Lung microvascular endothelial cell (primary cell): ENCODE results near the gene VIPR2. TPM values are rescaled to one million over a fixed set of nuclear protein-coding genes. Genes with fewer than 3 reads are reported as not detected.
A peak's percentile ranks its signal among the peaks of the same experiment; 100 is the strongest.

Source experiments
- DNase-seq, 2 donors: peaks; one replicate each; pipeline versions ENCODE4 v3.0.0 to v3.0.0-alpha.2; 2010; ENCODE audit warnings: low read depth in 2 of 2
- total RNA-seq: library from RNA; depleted of rRNA; stranded (reverse); fragments of >200 nt; gene quantifications from 2 replicates; pipeline ENCODE4 v1.2.1, GENCODE V29; 2014

The VIPR2 gene
- total RNA-seq, 1 donor from 2014 or later = not detected

DNA sequence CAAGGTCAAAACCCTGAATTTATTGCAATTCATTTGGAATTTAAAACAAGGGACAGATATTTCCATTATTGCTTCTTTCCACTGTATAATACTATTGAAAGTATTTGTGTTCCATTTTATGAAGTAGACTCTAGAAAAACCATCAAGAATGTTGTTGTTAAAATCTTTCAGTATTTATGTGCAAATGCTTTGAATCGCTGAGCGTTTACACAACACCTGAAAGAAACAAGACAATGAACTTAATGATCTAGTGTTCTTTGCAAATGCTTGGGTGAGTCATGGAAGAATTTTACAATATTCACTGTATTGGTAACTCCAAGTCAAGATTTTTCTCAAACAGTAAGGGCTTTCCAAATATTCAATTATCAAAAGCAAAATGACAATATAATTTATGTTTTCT lies 97.1 kb downstream of the VIPR2 start:
- DNase-seq = no peak

DNA sequence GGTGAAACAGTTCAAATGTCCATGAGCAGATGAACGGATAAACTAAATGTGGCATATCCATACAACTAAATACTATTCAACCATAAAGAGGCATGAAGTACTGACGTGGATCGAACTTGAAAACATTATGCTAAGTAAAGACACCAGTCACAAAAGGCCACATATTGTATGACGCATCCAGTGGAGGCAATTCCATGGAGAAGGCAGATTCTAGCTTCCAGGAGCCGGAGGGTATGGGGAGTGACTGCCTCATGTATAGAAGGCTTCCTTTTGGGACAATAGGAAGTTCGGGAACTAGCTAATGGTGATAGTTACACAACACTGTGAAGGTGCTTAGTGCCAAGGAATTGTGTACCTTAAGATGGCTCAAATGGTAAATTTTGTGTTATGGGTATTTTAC lies 98.4 kb downstream of the VIPR2 start:
- no peak for DNase-seq

DNA sequence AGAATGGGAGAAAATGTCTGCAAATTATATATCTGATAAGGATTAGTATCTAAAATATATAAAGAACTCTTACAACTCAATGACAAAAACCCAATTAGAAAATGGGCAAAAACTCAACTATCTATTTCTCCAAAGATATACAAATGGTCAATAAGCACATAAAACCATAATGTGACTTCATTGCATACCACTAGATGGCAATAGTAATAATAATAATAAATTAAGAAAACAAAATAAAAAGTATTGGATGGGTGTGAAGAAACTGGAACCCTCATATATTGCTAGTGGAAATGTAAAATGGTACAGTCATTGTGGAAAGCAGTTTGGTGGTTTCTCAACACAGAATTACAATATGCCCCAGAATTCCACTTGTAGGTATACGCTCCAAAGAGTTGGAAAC lies 98.8 kb downstream of the VIPR2 start:
- DNase-seq = no peak

GRCh38 chr7:159042581-159043101 lies 102.0 kb downstream of the VIPR2 start:
- DNase-seq = no peak

DNA sequence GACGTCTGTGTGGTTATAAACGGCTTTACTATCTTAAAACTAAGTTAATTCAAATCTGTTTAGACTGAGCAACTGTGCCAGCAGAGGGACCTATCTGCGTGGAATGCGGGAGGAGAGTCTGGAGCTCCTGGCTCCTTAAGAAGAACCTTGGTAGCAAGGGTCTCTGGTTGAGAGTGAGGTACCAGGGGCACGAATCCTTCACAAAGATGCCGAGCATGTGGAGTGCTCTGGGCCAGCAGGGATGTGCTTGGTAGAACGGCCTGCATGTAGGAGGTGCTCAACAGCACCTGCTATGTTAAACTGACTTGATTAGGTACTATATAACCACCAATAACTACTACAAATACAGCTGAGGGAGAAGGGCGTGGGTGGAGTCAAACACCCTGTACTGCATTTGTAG lies 102.6 kb downstream of the VIPR2 start:
- DNase-seq = no peak

DNA sequence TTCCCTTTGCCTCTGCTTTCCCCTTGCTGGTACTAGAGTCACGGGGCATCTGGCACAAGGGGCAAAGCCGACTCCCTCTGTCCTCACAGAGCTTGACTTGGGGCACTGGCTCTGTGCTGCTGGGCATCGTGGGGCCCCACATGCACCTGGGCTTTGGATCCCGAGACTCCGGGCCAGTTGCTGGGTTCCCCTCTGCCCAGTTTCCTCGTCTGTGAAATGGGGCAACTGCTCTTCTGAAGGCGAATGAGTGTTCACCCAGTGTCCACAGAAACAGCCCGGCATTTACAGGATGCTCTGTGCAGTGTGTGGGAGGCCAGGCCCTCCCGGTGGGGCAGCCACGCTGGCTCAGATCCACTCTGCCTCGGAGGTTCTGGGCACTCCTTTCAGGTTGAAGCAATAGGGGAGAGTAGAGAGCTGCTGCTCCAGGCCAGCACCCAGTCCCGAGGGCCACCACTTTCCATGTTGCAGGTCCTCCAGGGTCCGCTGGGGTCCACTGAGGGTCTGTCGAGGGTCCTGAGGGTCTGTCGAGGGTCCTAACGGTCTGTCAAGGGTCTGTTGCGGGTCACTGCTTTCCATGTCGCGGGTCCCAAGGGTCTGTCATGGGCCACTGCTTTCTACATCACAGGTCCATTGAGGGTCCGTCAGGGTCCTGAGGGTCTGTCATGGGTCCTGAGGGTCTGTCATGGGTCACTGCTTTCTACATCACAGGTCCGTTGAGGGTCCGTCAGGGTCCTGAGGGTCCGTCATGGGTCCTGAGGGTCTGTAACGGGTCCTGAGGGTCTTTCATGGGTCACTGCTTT lies 103.6 kb downstream of the VIPR2 start:
- DNase-seq = no peak

DNA sequence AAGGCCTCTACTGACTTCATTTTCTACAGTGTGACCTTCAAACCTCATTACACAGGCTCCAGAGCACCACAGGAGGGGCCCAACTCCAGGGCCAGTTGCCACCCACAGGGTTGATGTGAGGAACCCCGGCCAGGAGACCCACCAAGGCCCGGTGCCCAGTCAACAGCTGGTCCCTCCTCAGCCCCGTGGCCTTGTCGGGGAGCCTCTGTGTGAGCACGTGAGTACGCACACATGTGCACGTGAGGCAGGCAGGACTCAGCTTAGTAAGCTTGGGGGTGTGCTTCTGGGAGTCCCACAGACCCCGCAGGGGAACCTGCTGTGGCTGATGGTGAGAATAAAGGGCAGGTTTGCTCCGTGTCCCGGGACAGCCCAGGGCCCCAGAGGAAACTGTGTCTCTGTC lies 104.5 kb downstream of the VIPR2 start:
- no peak for DNase-seq

DNA sequence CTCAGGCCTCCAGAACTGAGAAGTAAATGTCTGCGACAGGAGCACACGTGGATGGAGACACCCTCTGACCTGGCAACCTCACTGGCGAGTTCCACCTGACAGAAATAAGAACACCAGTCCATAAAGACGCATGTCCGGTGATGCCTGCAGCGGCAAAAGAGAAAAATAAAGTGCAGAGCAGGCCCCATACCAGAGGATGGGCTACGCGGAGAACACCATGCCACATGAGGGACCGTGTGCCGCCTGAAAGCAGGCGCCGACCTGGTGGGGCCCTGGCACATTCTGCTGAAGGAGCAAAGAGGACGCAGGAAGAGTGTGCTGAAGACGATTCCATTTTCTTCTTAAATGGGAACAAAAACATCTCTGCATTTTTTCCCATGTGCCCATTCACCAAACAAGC lies 105.0 kb downstream of the VIPR2 start:
- no peak for DNase-seq

- no peak for DNase-seq
Measured at GRCh38 chr7:159038066-159038465, 106.6 kb downstream of the VIPR2 start.

GRCh38 chr7:159036916-159037605 lies 107.6 kb downstream of the VIPR2 start:
- no peak for DNase-seq

DNA sequence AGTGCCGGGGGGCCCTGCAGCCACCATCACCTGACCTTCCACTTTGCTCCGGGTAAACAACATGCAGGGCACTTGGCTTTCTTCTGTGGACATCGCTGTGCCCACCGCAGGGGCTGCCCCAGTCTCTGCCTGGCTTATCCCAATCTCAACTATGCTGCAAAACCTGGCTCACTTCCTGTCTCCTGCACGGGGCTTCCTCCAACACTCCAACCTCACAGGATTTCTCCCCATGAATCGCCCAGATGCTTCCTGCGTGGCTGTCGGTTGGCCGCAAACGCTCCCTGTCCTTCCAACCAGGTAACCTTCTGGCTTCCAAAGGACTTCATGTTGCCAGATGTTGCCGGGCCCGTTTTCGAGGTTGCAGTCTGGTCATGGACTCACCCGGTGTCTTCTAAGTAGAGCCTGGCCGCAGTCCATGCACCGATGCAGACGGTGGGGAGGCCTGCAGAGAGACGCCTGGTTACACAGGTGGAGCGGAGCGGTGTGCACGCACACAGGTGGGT lies 109.0 kb downstream of the VIPR2 start:
- DNase-seq = peak in 1 of 2 donors; percentile 9

DNA sequence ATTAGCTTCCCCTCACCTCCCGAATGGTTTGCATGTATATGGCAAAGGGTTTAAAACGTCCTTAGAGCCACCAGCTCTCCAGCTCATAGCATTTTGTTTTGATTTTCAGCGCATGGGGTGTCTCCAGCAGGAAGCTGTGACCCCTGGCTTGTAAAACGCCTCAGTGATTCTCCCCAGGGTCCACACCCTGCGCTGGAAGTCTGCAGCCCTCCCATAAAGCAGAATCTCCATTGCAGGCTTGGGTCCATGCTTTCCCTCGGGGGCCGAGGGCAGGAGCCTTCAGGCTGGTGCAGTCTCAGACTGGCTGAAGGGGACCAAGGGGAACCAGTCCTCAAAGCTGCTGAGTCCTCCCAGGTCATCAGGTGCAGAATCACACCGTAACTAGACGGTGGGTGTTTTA lies 109.7 kb downstream of the VIPR2 start:
- DNase-seq = no peak

- DNase-seq = no peak
Measured at GRCh38 chr7:159034394-159034793, 110.3 kb downstream of the VIPR2 start.

DNA sequence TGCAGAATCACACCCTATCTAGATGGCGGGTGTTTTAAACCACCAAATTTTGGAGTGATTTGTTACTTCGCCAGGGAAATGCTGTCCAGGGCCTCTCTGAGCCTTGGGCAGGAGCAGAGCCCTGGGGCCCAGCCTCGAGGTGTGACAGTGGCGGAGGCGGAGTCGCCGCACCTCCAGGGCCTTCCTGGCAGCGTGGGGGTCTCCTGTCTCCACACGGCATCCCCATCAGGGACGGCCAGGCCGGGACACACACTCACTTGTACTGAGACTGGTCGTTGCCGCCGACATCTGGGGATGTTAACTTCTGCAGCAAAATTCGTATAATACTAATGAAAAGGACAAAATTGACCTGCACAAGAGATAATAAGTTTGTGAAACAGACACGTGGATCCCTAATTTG lies 110.7 kb downstream of the VIPR2 start:
- no peak for DNase-seq

DNA sequence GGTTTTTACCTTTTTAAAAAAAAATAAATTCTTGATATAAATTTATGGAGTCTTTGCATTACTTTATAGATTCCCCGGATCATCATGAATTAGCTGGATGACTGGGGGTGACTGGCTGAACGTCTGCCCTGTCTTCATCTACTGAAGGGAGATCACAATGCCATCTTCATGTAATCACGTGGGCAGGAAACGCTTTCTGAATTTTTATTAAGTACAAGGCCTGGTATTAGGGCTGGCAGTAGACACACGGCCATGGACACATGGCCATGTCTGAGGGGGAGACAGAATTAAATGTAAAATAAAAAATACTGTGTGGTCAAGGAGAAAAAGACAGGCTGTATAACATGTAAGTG lies 111.2 kb downstream of the VIPR2 start:
- DNase-seq = no peak

- no peak for DNase-seq
Measured at GRCh38 chr7:159032753-159033472, 111.8 kb downstream of the VIPR2 start.

GRCh38 chr7:159032322-159032721 lies 112.3 kb downstream of the VIPR2 start:
- DNase-seq = no peak

GRCh38 chr7:159031750-159032149 lies 112.9 kb downstream of the VIPR2 start:
- no peak for DNase-seq

DNA sequence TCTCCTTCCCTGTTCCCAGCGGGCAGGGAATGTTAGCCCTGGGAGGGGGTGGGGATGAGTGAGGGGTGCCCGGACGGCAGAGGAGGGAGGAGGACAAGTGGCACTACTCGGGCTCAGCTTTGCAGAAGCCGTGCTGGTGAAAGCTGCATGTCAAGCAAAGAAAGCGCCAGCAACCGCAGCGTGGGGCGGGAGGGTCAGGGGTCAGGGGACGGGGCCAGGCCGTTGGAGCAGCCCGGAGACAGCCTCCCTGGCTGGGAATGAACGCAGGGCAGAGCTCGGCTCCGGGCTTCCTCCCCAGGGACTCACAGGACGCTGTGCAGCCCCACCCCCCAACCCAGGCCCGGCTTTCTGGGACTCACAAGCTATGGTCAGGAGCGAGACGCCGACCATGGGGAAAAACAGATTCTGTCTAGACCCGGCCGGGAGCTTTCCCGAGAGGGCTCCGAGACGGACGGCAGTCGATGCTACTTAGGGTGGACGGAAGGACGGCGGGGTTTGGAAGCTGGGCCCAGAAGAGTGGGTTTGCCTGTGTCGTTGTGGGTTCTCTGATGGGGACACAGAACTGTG lies 113.4 kb downstream of the VIPR2 start:
- no peak for DNase-seq

DNA sequence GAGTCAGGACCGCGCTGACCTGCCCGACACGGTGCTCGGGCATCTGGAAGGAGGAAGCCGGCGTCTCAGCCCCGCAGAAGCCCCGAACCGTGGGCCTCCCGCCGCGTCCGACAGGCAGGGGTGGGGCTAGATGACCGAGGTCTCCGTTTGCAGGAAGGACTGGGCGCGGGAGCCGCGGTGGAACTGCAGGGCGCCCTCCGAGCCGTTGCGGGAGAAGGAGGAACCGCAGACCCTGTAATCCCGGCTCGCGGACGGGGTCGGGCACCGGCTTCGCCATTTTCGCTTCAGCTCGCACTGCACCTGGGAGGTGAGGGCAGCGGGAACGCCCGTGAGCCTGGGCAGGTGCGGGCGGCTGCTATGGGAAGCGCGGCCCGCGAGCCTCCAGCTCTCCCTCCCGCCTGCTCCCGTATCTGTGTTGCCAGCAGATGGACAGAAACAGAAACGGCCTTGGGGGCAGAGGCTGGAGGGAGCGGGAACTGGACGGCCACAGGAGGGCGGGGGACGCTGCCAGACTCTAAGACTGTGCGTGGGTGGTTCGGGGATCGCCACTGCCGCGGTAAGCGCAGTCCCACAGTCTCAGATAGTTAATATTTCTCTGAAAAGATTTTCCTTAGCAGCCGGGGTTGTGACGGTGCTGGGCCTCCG lies 114.1 kb downstream of the VIPR2 start:
- peak in 1 of 2 donors; percentile 24 for DNase-seq
